ENCODE results near the gene TLR10. TPM values are rescaled to one million over a fixed set of nuclear protein-coding genes. Genes with fewer than 3 reads are reported as not detected.

The TLR10 gene
- total RNA-seq, 1 experiment from 2014 or later = not detected

- intact Hi-C loops (cut with micrococcal nuclease; ENCODE audit: unreplicated experiment) = no loop called here
- no peaks in the 10 kb centered on the region for H3K36me3 ChIP-seq (ENCODE audit: low read depth)
- DNase-seq = no peak
- BruUV-seq (replicated peaks) = no TSS peak
- no peaks in the 10 kb centered on the region for H3K27me3 ChIP-seq (ENCODE audit: insufficient read depth, low read depth)
- no peaks in the 10 kb centered on the region for H3K4me1 ChIP-seq (replicated peaks; ENCODE audit: insufficient read depth)
- H3K27ac ChIP-seq = no peak overlapping the region; the same call in 1 of the 2 replicates
- no peaks in the 10 kb centered on the region for H3K9me3 ChIP-seq (ENCODE audit: insufficient read depth, low read depth)
- CTCF ChIA-PET = interaction anchor here (0.6 kb wide), 1 partner anchor 492 kb away, joined by 7 read pairs; no protein-coding TSS in a partner anchor
- no peaks in the 10 kb centered on the region for H3F3A ChIP-seq (ENCODE audit: insufficient read depth, low read depth)
- H2AFZ ChIP-seq = no peak overlapping the region
- H3K4me3 ChIP-seq = no peak overlapping the region
- no peaks in the 10 kb centered on the region for H4K20me1 ChIP-seq (ENCODE audit: insufficient read depth)
- no peaks in the 10 kb centered on the region for H3K9me2 ChIP-seq (ENCODE audit: insufficient read depth)
- H3K4me2 ChIP-seq = no peak overlapping the region
- POLR2A ChIA-PET (ENCODE audit: unreplicated experiment) = interaction anchor here (0.6 kb wide), 1 partner anchor 607 kb away, joined by 3 read pairs; no protein-coding TSS in a partner anchor
- TF ChIP-seq EZH2 (IDR thresholded peaks at IDR 0.05; ENCODE audit: low read depth) = no peak
- TF ChIP-seq, protein P1, sequence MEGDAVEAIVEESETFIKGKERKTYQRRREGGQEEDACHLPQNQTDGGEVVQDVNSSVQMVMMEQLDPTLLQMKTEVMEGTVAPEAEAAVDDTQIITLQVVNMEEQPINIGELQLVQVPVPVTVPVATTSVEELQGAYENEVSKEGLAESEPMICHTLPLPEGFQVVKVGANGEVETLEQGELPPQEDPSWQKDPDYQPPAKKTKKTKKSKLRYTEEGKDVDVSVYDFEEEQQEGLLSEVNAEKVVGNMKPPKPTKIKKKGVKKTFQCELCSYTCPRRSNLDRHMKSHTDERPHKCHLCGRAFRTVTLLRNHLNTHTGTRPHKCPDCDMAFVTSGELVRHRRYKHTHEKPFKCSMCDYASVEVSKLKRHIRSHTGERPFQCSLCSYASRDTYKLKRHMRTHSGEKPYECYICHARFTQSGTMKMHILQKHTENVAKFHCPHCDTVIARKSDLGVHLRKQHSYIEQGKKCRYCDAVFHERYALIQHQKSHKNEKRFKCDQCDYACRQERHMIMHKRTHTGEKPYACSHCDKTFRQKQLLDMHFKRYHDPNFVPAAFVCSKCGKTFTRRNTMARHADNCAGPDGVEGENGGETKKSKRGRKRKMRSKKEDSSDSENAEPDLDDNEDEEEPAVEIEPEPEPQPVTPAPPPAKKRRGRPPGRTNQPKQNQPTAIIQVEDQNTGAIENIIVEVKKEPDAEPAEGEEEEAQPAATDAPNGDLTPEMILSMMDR (conservative IDR thresholded peaks at IDR 0.05) = no peak
- no peaks in the 10 kb centered on the region for H3K79me2 ChIP-seq (ENCODE audit: low read depth)
Measured at GRCh38 chr4:38788317-38788716, 5.5 kb upstream of the TLR10 start.

- no peaks in the 10 kb centered on the region for H3K79me2 ChIP-seq (ENCODE audit: low read depth)
- H3K4me1 ChIP-seq (replicated peaks; ENCODE audit: insufficient read depth) = no peaks in the 10 kb centered on the region
- no peaks in the 10 kb centered on the region for H4K20me1 ChIP-seq (ENCODE audit: insufficient read depth)
- no peaks in the 10 kb centered on the region for H3K27me3 ChIP-seq (ENCODE audit: insufficient read depth, low read depth)
- no peaks in the 10 kb centered on the region for H3F3A ChIP-seq (ENCODE audit: insufficient read depth, low read depth)
- H3K27ac ChIP-seq = no peak overlapping the region
- no peak overlapping the region for H3K4me2 ChIP-seq
- no peak overlapping the region for H2AFZ ChIP-seq
- TF ChIP-seq, protein P1 (conservative IDR thresholded peaks at IDR 0.05) = no peak
- TF ChIP-seq EZH2 (IDR thresholded peaks at IDR 0.05; ENCODE audit: low read depth) = no peak
- H3K9me3 ChIP-seq (ENCODE audit: insufficient read depth, low read depth) = no peaks in the 10 kb centered on the region
- BruUV-seq (replicated peaks) = no TSS peak
- CTCF ChIA-PET = no interaction called here
- intact Hi-C loops (cut with micrococcal nuclease; ENCODE audit: unreplicated experiment) = no loop called here
- DNase-seq = no peak
- no peaks in the 10 kb centered on the region for H3K36me3 ChIP-seq (ENCODE audit: low read depth)
- POLR2A ChIA-PET (ENCODE audit: unreplicated experiment) = interaction anchor here (0.6 kb wide), 1 partner anchor 608 kb away, joined by 3 read pairs; no protein-coding TSS in a partner anchor
- no peaks in the 10 kb centered on the region for H3K9me2 ChIP-seq (ENCODE audit: insufficient read depth)
- no peak overlapping the region for H3K4me3 ChIP-seq
Measured at GRCh38 chr4:38787693-38788092, 4.9 kb upstream of the TLR10 start.

GRCh38 chr4:38785901-38786402 is 3.2 kb upstream of the TLR10 start:
- intact Hi-C loops (cut with micrococcal nuclease; ENCODE audit: unreplicated experiment) = no loop called here
- BruUV-seq (replicated peaks) = no TSS peak
- H3K4me1 ChIP-seq (replicated peaks; ENCODE audit: insufficient read depth) = no peaks in the 10 kb centered on the region
- H4K20me1 ChIP-seq (ENCODE audit: insufficient read depth) = no peaks in the 10 kb centered on the region
- no peak overlapping the region for H3K27ac ChIP-seq
- no peaks in the 10 kb centered on the region for H3F3A ChIP-seq (ENCODE audit: insufficient read depth, low read depth)
- DNase-seq = no peak
- H3K4me2 ChIP-seq = no peak overlapping the region
- H3K27me3 ChIP-seq (ENCODE audit: insufficient read depth, low read depth) = no peaks in the 10 kb centered on the region
- H3K4me3 ChIP-seq = no peak overlapping the region
- no peaks in the 10 kb centered on the region for H3K79me2 ChIP-seq (ENCODE audit: low read depth)
- no peak overlapping the region for H2AFZ ChIP-seq
- H3K36me3 ChIP-seq (ENCODE audit: low read depth) = no peaks in the 10 kb centered on the region
- CTCF ChIA-PET = no interaction called here
- no peak for TF ChIP-seq EZH2 (IDR thresholded peaks at IDR 0.05; ENCODE audit: low read depth)
- H3K9me2 ChIP-seq (ENCODE audit: insufficient read depth) = no peaks in the 10 kb centered on the region
- POLR2A ChIA-PET (ENCODE audit: unreplicated experiment) = no interaction called here
- H3K9me3 ChIP-seq (ENCODE audit: insufficient read depth, low read depth) = no peaks in the 10 kb centered on the region
